ENCODE measurements around the gene C9.
"Not testable (repeated sequence)": the region's sequence is repeated elsewhere in the genome, so short reads cannot be mapped to it uniquely, and the experiment has no call there.

The C9 gene

DNA sequence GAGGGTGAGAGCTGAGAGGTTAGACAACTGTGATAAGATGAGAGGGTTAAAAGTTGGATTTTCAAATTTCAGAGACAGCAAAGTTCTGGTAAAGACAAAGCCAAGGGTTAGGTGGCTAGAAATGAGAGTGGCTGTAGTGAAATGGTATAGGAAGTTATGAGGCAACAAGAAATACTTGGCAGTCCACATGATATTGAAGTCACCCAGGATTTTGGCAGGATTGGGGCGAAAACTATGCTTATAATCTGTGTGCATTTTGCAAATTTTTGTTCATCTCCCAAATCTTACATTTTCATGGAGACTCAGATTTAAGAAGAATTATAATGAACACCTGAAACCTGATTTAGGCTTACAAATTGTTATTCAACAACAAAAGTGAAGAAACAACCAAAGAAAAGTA, 35.6 kb downstream of the C9 start:
- DNase-seq (ENCODE audit: low spot score): no peak

DNA sequence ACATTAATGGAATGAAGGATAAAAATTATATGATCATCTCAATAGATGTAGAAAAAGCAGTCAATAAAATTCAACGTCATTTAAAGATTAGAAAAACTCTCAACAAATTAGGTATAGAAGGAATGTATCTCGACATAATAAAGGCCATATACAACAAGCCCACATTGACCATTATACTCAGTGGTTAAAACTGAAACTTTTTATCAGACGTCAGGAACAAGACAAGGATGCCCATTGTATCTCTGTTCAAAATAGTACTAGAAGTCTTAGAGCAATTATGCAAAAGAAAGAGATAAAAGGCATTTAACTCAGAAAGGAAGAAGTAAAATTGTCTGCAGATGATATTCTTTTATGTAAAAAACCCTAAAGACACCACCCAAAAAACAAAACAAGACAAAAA, 40.8 kb downstream of the C9 start:
- DNase-seq (ENCODE audit: low spot score): no peak

DNA sequence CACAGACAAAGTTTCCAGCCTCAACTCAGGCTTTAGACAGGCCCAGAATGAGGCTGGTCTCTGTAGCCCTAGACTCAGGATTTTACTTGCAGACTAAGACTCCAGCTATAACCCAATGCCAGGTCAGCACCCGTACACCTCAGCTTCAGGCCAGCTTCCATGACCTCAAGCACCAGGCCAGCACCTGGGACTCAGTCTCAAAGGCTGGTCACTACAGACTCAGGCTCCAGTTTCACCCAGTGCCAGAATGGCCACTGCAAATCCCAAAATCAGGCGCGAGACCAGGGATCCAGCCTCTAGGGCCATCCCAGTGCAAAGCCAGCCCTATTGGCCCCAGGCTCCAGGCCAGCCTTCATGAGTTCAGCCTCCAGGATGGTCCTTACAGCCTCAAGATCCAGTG, 44.9 kb downstream of the C9 start:
- no peak for DNase-seq (ENCODE audit: low spot score)

DNA sequence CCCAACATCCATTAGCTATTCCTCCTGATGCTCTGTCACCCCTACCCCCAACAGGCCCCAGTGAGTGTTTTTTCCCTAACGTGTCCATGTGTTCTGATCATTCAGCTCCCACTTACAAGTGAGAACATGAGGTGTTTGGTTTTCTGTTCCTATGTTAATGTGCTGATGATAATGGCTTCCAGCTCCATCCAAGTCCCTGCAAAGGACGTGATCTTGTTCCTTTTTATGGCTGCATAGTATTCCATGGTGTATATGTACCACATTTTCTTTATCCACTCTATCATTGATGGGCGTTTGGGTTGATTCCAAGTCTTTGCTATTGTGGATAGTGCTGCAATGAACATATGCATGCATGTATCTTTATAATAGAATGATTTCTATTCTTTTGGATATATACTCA, 47.8 kb downstream of the C9 start:
- DNase-seq (ENCODE audit: low spot score): not testable (repeated sequence)

DNA sequence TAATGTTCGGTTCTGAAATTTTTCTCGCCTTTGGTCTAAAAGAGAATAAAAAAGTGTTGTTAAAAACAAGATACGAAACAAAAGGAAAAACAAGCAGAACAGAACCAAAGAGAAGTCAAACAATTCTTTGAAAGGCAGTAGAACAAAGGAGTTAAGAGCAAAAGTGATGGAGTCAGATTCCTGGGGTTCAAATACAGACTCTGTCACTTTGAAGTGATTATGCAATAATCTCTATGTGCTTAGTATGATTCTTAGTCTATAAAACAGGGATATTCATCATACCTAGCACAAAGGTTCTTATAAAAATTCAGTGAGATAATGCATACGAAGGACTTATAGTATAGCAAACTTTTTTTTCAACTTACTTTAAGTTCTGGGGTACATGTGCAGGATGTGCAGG, 48.3 kb downstream of the C9 start:
- no peak for DNase-seq (ENCODE audit: low spot score)

DNA sequence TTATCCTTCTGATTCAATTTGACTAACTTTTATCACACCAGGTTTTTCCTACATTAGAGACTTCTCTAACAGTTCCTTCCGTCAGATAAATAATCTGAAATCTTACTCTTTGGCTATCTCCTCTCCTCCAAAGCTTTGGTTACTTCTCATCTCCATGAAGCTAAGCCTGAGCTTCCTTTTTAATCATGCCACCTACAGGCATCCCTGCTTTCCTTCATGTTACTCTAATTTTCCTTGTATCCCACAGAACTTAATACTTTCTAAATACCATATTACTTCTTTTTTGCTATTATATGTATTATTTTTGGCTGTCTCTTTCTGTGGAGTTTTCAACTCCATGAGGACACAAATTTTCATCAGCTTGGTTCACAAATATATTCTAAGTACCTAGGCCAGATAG, 49.7 kb downstream of the C9 start:
- DNase-seq (ENCODE audit: low spot score): no peak

DNA sequence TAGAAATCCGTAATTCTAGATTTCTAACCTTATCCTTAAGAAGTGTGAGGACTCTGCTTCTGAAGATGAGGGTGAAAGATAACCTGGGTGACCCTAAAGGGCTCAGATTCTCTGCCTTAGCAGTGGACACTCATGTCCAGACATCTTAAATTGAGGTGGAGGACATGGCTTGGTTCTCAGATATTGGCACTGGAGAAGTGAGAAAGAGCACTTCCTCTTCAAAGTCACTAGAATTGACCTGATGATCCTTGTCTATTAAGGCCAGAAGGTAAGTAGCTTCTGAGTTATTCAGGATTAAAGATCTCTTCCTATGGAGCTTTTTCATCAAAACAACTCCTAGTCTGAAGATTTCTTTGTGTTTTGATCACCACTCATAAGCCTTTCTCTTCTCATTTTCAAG, 54.8 kb downstream of the C9 start:
- no peak for DNase-seq (ENCODE audit: low spot score)

DNA sequence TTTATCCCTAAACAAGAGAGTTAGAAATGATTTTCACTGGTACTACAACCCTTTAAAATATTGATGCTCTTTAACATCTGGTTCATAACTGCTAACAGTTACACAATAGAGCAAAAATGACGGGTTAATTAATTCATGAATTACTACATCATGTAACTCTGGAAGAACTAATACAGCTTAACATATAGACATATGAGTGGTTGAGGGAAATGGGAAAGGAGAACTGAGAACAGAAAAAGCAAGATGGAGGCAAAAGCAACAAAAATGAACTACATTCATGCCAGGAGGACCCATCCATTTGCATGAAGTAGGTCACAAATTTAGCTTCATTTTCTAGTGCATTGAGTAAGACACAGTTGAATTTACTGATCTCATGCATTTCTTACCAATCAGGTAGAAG, 61.8 kb downstream of the C9 start:
- no peak for DNase-seq (ENCODE audit: low spot score)

DNA sequence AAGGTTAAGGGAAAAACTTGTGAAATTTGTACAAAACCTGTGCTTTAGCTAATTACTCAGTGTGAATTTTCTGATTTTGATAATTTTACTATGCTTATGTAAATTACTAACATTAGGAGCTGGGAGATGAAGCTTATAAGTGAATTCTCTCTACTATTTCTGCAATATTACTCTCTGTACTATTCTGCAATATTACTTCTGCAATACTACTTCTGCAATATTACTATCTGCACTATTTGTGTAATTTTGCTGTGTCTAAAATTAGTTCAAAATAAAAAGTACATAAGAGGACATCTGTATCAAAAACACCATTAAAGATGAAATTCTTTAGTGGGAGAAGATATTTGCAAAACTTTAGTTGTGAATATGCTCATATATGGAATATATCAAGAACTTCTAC, 62.9 kb downstream of the C9 start:
- DNase-seq (ENCODE audit: low spot score): no peak

DNA sequence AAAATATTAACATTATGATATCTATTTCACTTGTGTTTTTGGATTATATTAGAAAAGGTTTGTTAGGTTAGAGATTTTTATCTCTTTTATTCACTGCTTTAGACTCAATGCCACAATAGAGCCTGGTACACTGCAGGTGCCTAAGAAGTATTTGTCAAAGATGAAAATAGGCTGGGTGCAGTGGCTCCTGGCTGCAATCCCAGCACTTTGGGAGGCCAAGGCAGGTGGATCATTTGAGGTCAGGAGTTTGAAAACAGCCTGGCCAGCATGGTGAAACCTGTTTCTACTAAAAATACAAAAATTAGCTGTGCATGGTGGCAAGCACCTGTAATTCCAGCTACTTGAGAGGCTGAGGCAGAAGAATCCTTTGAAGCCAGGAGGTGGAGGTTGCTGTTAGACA, 64.3 kb downstream of the C9 start:
- DNase-seq (ENCODE audit: low spot score): no peak

DNA sequence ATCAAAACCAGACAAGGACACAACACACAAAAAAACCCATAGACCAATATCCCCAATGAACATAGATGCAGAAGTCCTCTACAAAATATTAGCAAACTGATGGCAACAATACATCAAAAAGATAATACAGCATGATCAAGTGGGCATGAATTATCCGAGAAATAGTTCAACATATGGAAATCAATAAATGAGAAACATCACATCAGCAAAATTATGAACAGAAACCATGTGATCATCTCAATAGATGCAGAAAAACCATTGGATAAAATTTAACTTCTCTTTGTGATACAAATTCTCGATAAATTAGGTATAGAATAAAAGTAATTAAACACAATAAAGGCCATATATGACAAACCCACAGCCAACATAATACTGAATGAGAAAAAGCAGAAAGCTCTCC, 69.6 kb downstream of the C9 start:
- no peak for DNase-seq (ENCODE audit: low spot score)

DNA sequence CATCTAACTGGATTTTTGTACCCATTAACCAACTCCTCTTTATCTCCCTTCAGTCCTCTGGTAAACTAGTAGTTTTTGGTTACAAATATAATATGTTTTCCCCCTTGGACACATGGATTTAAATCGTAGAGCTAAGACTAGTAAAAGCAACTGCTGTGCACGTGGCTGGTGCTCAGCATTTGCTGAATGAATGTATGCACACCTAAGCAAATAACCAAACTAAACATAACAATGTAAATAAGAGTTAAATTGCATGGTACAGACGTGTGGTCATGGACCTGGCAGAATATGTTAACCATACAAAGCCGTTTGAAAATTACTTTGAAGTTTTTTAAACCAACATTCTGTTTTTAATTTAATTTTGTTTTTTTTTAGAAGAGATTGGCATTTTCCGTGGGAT, 79.7 kb downstream of the C9 start:
- no peak for DNase-seq (ENCODE audit: low spot score)

DNA sequence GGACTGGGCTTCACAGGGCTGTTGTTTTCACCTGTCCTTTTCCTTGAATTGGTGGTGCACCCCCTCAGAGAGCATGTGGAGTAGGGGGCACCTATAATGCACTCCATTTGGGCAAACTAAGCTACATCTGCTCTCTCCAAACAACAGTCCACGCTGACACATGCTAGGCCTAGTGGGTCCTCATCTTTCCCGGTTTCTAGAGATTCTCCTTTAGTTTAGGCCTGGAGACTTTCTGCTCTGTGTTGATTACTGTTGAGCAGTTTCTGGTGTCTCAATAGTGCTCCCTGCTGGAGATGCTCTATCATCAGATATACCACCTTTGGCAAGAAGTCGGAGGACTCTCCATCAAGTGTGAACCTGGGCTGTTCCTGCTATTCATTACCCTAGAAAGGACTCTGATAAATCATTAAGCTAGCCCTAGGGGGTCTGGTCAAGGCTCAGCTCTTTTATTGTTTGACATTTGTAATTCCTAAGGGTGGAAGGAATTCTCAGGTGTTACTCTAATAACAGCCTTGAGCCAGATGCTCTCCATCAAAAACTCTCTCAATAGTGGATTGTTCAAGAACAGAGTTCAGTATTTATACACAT, 81.0 kb downstream of the C9 start:
- DNase-seq (ENCODE audit: low spot score): peak; percentile 48

DNA sequence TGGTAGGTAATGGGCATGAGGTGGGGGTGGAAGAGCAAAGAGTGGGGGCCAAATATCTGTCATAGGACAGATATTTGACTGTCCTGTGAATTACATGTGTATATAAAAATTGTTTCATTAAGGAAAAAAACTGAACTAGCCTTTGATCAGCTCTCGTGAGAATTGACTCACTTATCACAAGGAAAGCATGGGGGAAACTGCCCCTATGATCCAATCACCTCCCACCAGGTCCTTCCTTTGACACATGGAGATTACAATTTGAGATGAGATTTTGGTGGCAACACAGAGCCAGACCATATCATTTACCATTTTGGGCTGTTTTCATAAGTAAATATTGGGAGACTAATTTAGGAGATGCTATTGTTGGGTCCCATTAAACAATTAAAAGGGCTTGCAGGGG, 81.7 kb downstream of the C9 start:
- no peak for DNase-seq (ENCODE audit: low spot score)

DNA sequence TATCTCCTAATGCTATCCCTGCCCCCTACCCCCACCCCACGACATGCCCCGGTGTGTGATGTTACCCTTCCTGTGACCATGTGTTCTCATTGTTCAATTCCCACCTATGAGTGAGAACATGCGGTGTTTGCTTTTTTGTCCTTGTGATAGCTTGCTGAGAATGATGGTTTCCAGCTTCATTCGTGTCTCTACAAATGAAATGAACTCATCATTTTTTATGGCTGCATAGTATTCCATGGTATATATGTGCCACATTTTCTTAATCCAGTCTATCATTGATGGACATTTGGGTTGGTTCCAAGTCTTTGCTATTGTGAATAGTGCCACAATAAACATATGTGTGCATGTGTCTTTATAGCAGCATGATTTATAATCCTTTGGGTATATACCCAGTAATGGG, 88.4 kb downstream of the C9 start:
- not testable (repeated sequence) for DNase-seq (ENCODE audit: low spot score)

DNA sequence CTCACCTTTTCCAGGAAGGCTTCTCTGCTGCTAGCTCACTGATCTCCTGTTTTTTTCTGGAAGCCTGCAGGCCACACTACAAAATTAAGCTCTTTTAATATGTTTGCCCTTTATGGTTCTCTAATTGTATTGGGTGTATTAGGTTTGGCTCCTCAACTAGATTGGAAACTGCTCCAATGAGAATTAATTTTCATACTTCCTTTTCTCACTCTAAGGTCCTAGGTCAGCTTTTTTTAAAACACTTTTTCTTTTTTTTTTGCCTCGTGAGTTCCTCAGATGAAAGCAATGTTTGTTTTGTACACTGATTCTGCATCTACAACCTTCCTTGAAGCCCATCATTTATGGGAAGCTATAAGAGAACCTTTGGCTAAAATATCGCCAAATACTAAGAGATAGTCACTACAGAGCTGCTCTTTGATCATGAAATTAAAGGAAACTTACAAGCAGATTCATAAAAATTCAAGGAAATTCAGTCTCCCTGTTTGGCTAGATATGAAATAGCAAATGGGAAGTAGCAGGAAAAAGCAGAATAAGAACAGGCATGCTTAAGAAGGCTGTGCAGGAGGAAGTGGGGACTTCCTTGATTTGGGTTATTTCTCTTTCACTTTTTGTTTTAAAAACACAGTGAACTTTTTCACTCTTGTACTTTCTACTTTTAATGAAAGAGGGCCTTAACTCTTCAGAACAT, 89.8 kb downstream of the C9 start:
- DNase-seq (ENCODE audit: low spot score): peak; percentile 9

DNA sequence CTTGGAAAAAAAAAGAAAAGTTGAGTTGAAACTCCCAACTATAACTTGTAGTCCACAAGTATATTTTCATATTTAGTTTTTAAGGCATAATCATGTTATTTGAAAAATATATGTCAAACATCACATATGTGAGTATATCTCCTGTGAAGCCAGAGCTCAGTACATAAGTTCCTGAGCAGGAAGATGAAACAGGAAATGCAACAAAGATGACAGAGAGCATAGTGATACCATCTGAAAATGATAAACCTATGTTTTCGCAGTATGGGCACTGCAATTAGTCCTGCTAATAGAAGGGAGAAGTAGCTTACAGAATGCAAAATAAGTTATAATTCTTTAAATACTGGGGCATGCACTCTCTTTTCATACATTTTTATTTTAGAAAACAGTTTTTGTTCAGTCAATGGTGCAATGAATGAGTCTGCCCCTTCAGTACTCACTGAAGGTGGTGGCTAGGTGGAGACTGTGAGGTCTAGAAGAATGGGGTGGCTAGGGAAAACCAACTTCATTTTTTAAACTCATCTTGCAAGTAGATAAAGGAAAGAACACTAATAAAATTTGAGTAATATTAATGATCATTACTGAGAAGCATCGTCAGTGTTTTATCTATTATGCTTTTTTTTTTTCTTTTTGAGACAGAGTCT, 90.9 kb downstream of the C9 start:
- DNase-seq (ENCODE audit: low spot score): no peak

DNA sequence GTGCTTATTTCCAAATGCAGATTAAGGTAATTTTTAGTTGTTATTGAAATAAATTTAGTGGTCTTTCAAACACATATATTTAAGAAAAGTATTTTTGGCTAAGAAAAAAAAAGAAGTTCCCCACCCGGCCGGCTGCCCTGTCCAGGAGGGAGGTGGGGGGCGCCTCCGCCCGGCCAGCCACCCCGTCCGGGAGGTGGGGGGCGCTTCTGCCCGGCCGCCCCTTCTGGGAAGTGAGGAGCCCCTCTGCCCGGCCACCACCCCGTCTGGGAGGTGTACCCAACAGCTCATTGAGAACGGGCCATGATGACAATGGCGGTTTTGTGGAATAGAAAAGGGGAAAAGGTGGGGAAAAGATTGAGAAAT, 91.4 kb downstream of the C9 start:
- DNase-seq (ENCODE audit: low spot score): not testable (repeated sequence)

DNA sequence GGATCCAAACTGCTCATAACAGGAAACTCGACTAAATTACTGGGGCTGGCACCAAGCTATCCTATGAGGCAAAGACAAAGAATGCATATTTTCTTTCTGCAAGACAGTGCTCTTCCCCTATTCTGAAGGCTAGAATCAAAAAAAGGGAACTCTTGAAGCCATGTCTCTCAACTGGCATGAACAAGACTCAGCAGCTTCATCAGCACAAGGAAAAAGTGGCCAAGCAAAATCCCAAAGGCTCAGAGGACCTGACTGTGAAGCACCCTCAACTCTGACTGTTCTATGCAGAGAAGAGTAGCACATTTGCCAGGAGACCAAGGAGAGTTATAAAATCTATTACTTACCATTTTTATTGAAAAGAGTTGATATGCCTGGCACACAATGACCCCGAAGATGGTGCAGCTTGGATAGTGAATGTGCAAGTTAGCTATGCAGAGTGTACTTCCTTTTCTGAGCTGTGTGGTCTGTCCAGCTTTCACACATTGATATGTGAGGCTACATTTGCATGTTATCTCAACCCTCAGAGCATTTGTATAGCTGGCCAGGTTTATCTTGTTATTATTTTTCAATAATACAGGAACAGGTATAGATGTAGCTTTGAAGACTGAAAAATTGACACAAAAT, 94.0 kb downstream of the C9 start:
- no peak for DNase-seq (ENCODE audit: low spot score)

DNA sequence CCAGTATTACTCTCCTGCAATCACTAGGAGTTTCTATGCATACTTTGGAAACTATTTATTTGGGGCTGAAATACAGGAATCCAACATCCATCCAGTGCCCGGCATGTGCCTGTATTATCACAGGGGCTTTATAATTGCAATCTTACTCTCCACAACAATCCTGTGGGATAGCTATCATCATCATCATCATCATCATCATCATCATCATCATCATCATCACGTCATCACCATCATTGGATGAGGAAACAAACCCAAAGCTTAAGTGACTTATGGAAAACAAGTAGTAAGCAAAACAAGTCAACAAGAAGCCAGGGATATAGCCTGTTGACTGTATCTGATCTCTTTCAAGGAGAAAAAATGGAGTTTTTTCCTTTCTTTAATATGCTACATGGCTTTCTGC, 97.1 kb downstream of the C9 start:
- no peak for DNase-seq (ENCODE audit: low spot score)

DNA sequence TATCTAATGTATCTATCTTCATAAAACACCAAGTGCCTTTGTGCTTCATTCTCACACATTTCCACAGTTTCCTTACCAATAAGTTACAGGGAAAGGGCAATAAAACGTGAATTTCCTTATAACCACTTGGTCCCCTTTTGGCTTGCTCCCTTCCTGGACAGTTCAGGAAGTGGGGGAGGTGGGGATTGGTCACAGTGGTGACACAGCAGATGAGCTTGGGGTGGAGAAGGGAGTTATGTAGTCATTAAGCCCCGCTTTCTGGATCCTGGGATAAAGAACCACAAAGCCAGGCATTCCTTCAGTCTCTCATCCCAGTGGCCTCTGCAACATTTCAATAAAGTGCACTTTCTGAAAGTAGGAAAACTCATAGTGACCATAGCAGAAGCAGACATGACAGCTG, 97.9 kb downstream of the C9 start:
- no peak for DNase-seq (ENCODE audit: low spot score)

DNA sequence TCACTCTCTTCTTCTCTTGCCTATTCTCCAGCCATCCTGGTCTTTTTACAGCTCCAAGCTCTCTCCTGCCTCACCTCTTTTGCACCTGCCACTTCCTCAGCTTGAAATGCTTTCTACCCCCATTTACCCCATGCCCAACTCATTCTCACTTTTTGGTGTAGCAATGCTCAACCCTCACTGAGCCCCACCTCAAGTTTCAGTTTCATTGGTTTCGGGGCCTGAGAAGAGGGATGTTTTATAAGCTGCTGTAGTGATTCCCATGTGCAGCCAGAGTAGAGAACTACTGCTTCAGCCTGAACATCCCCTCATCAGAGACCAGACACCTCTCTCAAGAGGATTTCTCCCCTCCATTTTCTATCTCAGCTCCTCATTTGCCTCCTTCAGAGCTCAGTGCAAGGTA, 99.8 kb downstream of the C9 start:
- no peak for DNase-seq (ENCODE audit: low spot score)

DNA sequence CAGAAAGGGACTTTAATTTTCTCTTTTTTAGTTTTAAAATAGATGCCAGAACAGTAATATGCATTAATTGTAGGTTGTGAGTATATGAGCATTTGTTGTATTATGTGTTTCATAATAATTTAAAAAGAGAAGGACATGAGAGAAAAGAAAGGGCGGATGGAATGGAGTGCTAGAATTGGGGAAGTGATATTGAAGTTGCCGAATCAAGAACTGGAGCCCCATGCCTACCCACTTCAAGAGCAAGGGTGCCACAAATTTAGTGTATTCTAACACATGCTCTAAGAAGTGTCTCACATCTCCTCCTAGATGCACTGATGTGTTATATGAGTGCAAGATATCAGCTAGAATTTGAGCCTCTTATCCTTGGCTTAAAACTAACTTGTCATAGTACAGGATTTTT, 101.3 kb downstream of the C9 start:
- no peak for DNase-seq (ENCODE audit: low spot score)

DNA sequence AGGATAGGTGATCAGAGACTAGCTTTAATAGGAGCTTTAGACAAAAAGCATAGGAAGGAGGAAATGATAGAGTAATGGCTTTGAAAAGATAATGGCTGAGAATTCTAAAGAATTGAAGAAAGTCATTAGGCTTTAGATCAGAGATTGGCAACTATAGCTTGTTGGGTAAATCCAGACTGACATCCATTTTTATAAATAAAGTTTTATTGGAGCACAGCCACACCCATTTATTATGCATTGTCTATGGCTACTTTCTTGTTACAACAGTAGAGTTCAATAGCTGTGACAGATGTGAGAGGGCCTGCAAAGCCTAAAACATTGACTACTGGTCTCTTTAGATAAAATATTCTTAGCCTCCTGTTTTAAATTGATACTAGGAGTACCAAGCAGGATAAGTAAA, 104.2 kb downstream of the C9 start:
- no peak for DNase-seq (ENCODE audit: low spot score)

All from NAMALWA (cell line).